ENCODE results near the gene UPP2.
A peak's percentile ranks its signal among the peaks of the same experiment; 100 is the strongest.

The UPP2 gene

DNA sequence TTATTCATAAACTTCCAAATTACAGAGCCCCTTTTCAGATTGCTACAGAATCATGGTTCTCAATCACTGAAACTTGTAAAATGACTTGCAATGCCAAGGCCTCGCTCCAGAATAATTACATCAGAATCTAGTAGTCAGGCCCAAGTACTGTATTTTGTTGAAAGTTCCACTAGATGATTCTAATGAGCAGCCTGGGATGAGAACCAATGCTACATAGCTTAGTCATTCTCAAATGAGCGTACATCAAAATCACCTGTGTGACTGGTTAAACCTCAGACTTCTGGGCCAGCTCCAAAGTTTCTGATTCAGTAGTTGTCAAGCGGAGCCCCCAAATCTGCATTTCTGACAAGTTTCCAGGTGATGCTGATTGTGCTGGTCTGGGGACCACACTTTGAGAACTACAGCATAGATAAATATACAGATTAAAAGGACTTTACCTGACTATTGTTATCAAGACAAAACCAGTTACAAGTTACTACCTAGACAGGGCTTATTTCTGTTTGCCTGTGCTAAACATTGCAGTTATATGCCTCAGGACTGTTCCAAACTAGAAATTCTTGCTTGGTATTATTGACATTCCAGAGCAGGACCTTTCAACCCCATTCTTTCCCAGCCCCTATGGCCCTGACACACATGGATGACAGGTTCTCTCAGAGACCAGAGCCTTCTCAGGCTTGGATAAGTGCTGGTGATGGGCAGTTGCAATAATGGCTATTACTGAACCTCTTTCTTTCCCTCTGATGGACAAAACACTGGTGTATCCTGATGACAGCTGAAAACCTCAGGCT, 83.1 kb downstream of the UPP2 start:
- no peak for TF ChIP-seq CTCF (IDR thresholded peaks at IDR 0.05; ENCODE audit: control insufficient read depth, extremely low read depth, insufficient read depth)
- no peak overlapping the region for H3K4me3 ChIP-seq (ENCODE audit: low read depth, low read length)
- DNase-seq (ENCODE audit: low read depth) = peak; percentile 48
